K562 (cell line): ENCODE results near the gene WWOX. TPM values are rescaled to one million over a fixed set of nuclear protein-coding genes. Genes with fewer than 3 reads are reported as not detected.

Experiments
- CHD7 ChIP-seq: fragments of 200-600 bp; sonication (generic); IDR thresholded peaks from one replicate; pipeline ENCODE4 v1.6.1; 2012; ENCODE audit warnings: mild to moderate bottlenecking, low read depth, low read length, inconsistent platforms
- NR3C1 ChIP-seq: sonication (generic); formaldehyde crosslinking; IDR thresholded peaks from 2 replicates; pipeline ENCODE4 v1.8.1; 2022; ENCODE audit warnings: missing genetic modification reagents
- RFX7 ChIP-seq: fragments of 250-450 bp; sonication (Bioruptor Pico); IDR thresholded peaks from 2 replicates; pipeline ENCODE4 v1.5.1; 2021; ENCODE audit warnings: mild to moderate bottlenecking
- ZBTB43 ChIP-seq: sonication (generic); formaldehyde crosslinking; IDR thresholded peaks from 2 replicates; pipeline ENCODE4 v1.8.0; 2023; ENCODE audit warnings: mild to moderate bottlenecking, missing genetic modification reagents
- ZBTB8A ChIP-seq: fragments of 450-650 bp; IDR thresholded peaks from 2 replicates; pipeline ENCODE4 v1.6.1; 2018; ENCODE audit warnings: mild to moderate bottlenecking, moderate library complexity; ENCODE audit not compliant: partially characterized antibody
- polyA plus RNA-seq, 8 experiments: library from polyadenylated mRNA; depleted of rRNA in 4 of 8; stranded (reverse) in 5 of 8; unstranded in 3 of 8; fragments of >200 nt; fragmentation: Nextera tagmentation in 2 of 8; fragmentation: Illumina TruSeq in 1 of 8; extraction: Ambion mirVana in 2 of 8; extraction: Trizol in 1 of 8; gene quantifications; 2 replicates each; pipeline versions ENCODE4 v1.2.1 to v1.2.3, GENCODE V29; 2011 to 2014; ENCODE audit warnings: inconsistent platforms in 1 of 8, missing spikeins in 1 of 8
- total RNA-seq, 7 experiments: library from RNA; depleted of rRNA in 6 of 7; stranded (reverse); fragments of >200 nt in 6 of 7; fragmentation: Illumina TruSeq in 2 of 7; extraction: Trizol in 2 of 7; gene quantifications; 2 replicates each; pipeline versions ENCODE4 v1.2.1 to v1.2.3, GENCODE V29; 2011 to 2021; ENCODE audit warnings: low replicate concordance in 1 of 7
- TF ChIP-seq, protein P1 (sequence below), 2 experiments: IDR thresholded peaks; 2 replicates each; pipeline ENCODE4 v1.6.1; 2012; ENCODE audit warnings: improper control_type of control experiment in 2 of 2, low read depth in 2 of 2, low read length in 2 of 2, borderline replicate concordance in 1 of 2

WWOX gene
- total and polyA plus RNA-seq, 9 of the 15 experiments (the other 6 are each of a cell fraction or from before 2014, with no cell fraction given): 1.6 to 22.7 (median 8.1) TPM

- TF ChIP-seq, protein P1, sequence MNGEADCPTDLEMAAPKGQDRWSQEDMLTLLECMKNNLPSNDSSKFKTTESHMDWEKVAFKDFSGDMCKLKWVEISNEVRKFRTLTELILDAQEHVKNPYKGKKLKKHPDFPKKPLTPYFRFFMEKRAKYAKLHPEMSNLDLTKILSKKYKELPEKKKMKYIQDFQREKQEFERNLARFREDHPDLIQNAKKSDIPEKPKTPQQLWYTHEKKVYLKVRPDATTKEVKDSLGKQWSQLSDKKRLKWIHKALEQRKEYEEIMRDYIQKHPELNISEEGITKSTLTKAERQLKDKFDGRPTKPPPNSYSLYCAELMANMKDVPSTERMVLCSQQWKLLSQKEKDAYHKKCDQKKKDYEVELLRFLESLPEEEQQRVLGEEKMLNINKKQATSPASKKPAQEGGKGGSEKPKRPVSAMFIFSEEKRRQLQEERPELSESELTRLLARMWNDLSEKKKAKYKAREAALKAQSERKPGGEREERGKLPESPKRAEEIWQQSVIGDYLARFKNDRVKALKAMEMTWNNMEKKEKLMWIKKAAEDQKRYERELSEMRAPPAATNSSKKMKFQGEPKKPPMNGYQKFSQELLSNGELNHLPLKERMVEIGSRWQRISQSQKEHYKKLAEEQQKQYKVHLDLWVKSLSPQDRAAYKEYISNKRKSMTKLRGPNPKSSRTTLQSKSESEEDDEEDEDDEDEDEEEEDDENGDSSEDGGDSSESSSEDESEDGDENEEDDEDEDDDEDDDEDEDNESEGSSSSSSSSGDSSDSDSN (IDR thresholded peaks at IDR 0.05; ENCODE audit: borderline replicate concordance in 1 of 2, low read depth in 2 of 2, low read length in 2 of 2): no peak
- TF ChIP-seq RFX7 (CRISPR knock-in tag) (no peak), NR3C1 (no peak), CHD7 (no peak), ZBTB8A (no peak), ZBTB43 (CRISPR knock-in tag) (no peak)
Observed at GRCh38 chr16:78500659-78501270, 401.3 kb downstream of the WWOX start (continued).
